HEK293 (cell line): ENCODE measurements around the gene PCSK6.

Experiments used
- CTCF ChIA-PET: fragments of 350-600 bp; formaldehyde crosslinking; extraction: SDS; loops from one replicate; lab custom pipeline; 2021; ENCODE audit warnings: antibody characterized with exemption; lab: Yijun Ruan, JAX
- POLR2A ChIA-PET: fragments of 300-600 bp; formaldehyde crosslinking; extraction: SDS; loops from one replicate; lab custom pipeline; 2020; ENCODE audit warnings: antibody characterized with exemption, inconsistent platforms; lab: Yijun Ruan, JAX
- H3K27ac ChIP-seq: fragments of 200-500 bp; sonication (Bioruptor generic); 2 replicates; pipeline ENCODE4 v1.5.1; 2014; ENCODE audit warnings: low read depth, low read length, control low read depth, inconsistent platforms; ENCODE audit errors: extremely low read depth
- H3K36me3 ChIP-seq, 2 experiments: fragments of 200-500 bp in 1 of 2; sonication (Bioruptor generic) in 1 of 2; 1 replicate in 1 of 2; 2 replicates in 1 of 2; pipeline ENCODE4 v1.5.1; 2014 to 2017; ENCODE audit warnings: inconsistent platforms in 2 of 2, low read length in 2 of 2; ENCODE audit not compliant: control insufficient read depth in 2 of 2, insufficient read depth in 1 of 2
- H3K4me1 ChIP-seq: fragments of 200-500 bp; sonication (Bioruptor generic); 2 replicates; pipeline ENCODE4 v1.5.1; 2014; ENCODE audit warnings: mild to moderate bottlenecking, low read length, inconsistent platforms; ENCODE audit not compliant: control insufficient read depth, insufficient read depth
- H3K4me3 ChIP-seq: 2 replicates; pipeline ENCODE4 v1.5.1; 2011; ENCODE audit warnings: low read depth, mild to moderate bottlenecking, control low read depth, low read length, moderate library complexity
- H3K9me3 ChIP-seq: fragments of 200-500 bp; sonication (Bioruptor generic); 2 replicates; pipeline ENCODE4 v1.5.1; 2014; ENCODE audit warnings: low read depth, low read length, inconsistent platforms; ENCODE audit not compliant: control insufficient read depth, insufficient read depth
- BCL11A ChIP-seq: fragments of 450-650 bp; formaldehyde crosslinking; IDR thresholded peaks from 2 replicates; pipeline ENCODE4 v1.5.1; 2016; ENCODE audit warnings: low read depth, missing biosample characterization, missing genetic modification characterization
- OSR2 ChIP-seq: fragments of 450-650 bp; formaldehyde crosslinking; IDR thresholded peaks from 2 replicates; pipeline ENCODE4 v1.5.1; 2016; ENCODE audit warnings: missing biosample characterization, missing genetic modification characterization
- TSHZ1 ChIP-seq: fragments of 450-650 bp; formaldehyde crosslinking; IDR thresholded peaks from 2 replicates; pipeline ENCODE4 v1.5.1; 2016; ENCODE audit warnings: missing biosample characterization, missing genetic modification characterization, borderline replicate concordance
- ZBTB17 ChIP-seq: fragments of 450-650 bp; formaldehyde crosslinking; IDR thresholded peaks from 2 replicates; pipeline ENCODE4 v1.5.1; 2016; ENCODE audit warnings: missing biosample characterization, missing genetic modification characterization
- ZNF132 ChIP-seq: fragments of 450-650 bp; formaldehyde crosslinking; IDR thresholded peaks from 2 replicates; pipeline ENCODE4 v1.5.1; 2017; ENCODE audit warnings: missing biosample characterization, missing genetic modification characterization, borderline replicate concordance
- ZNF140 ChIP-seq: fragments of 450-650 bp; formaldehyde crosslinking; IDR thresholded peaks from 2 replicates; pipeline ENCODE4 v1.5.1; 2016; ENCODE audit warnings: missing biosample characterization, missing genetic modification characterization
- ZNF18 ChIP-seq: fragments of 450-650 bp; formaldehyde crosslinking; IDR thresholded peaks from 2 replicates; pipeline ENCODE4 v1.5.1; 2016; ENCODE audit warnings: missing biosample characterization, missing genetic modification characterization
- ZNF266 ChIP-seq: fragments of 450-650 bp; formaldehyde crosslinking; IDR thresholded peaks from 2 replicates; pipeline ENCODE4 v1.5.1; 2016; ENCODE audit warnings: missing biosample characterization, missing genetic modification characterization, low read depth
- ZNF311 ChIP-seq: fragments of 450-650 bp; formaldehyde crosslinking; IDR thresholded peaks from 2 replicates; pipeline ENCODE4 v1.5.1; 2017; ENCODE audit warnings: missing biosample characterization, missing genetic modification characterization, borderline replicate concordance
- ZNF501 ChIP-seq: fragments of 450-650 bp; formaldehyde crosslinking; IDR thresholded peaks from 2 replicates; pipeline ENCODE4 v1.5.1; 2016; ENCODE audit warnings: missing biosample characterization, missing genetic modification characterization
- ZNF510 ChIP-seq: fragments of 450-650 bp; formaldehyde crosslinking; IDR thresholded peaks from 2 replicates; pipeline ENCODE4 v1.5.1; 2018; ENCODE audit warnings: mild to moderate bottlenecking, missing genetic modification characterization, missing biosample characterization; ENCODE audit not compliant: insufficient replicate concordance
- ZNF514 ChIP-seq: fragments of 450-650 bp; formaldehyde crosslinking; IDR thresholded peaks from 2 replicates; pipeline ENCODE4 v1.5.1; 2016; ENCODE audit warnings: missing biosample characterization, missing genetic modification characterization
- ZNF518A ChIP-seq: fragments of 450-650 bp; formaldehyde crosslinking; conservative IDR thresholded peaks from 2 replicates; pipeline ENCODE4 v1.5.1; 2016; ENCODE audit warnings: low read depth, missing biosample characterization, missing genetic modification characterization
- ZNF521 ChIP-seq: fragments of 450-650 bp; formaldehyde crosslinking; IDR thresholded peaks from 2 replicates; pipeline ENCODE4 v1.5.1; 2017; ENCODE audit warnings: missing biosample characterization, mild to moderate bottlenecking, missing genetic modification characterization
- ZNF580 ChIP-seq: fragments of 450-650 bp; formaldehyde crosslinking; IDR thresholded peaks from 2 replicates; pipeline ENCODE4 v1.5.1; 2016; ENCODE audit warnings: missing biosample characterization, missing genetic modification characterization
- ZNF670 ChIP-seq: fragments of 450-650 bp; formaldehyde crosslinking; IDR thresholded peaks from 2 replicates; pipeline ENCODE4 v1.5.1; 2016; ENCODE audit warnings: missing biosample characterization, missing genetic modification characterization, low read depth

PCSK6 gene

GRCh38 chr15:101534376-101534970 lies 45.0 kb upstream of the PCSK6 start (continued):
- no peak for TF ChIP-seq ZNF18
- TF ChIP-seq ZNF670, result no peak

- Histone ChIP-seq H3K27ac (no peak overlapping the region), H3K36me3 (no peaks in the 10 kb centered on the region)
- CTCF ChIA-PET, result interaction anchor here (0.7 to 1.1 kb wide), 2 partner anchors 104 to 155 kb away, joined by 3 read pairs; no protein-coding TSS in a partner anchor
- no peak for TF ChIP-seq ZNF501 (tag by site-specific recombination)
- TF ChIP-seq BCL11A, result no peak
- TF ChIP-seq, all 188 proteins: peak for 0
- H3K9me3 ChIP-seq, result no peaks in the 10 kb centered on the region
- POLR2A ChIA-PET, result interaction anchor here (1.0 kb wide), 1 partner anchor 11 kb away, joined by 3 read pairs; no protein-coding TSS in a partner anchor
- H3K4me1 ChIP-seq, result no peaks in the 10 kb centered on the region
- no peak overlapping the region for H3K4me3 ChIP-seq
These were observed 44.0 kb upstream of the PCSK6 start for GRCh38 chr15:101533371-101534140.

GRCh38 chr15:101532865-101533264 lies 43.4 kb upstream of the PCSK6 start:
- Histone ChIP-seq H3K4me3 (no peak overlapping the region), H3K4me1 (no peaks in the 10 kb centered on the region), H3K36me3 (no peaks in the 10 kb centered on the region), H3K27ac (no peak overlapping the region), H3K9me3 (no peaks in the 10 kb centered on the region)
- TF ChIP-seq ZBTB17 (tag by site-specific recombination) (peak; percentile 79), ZNF518A (tag by site-specific recombination) (no peak), ZNF266 (tag by site-specific recombination) (no peak)
- POLR2A ChIA-PET, result no interaction called here
- CTCF ChIA-PET, result no interaction called here

GRCh38 chr15:101531170-101531569 lies 41.7 kb upstream of the PCSK6 start:
- ChIA-PET CTCF (no interaction called here), POLR2A (no interaction called here)
- no peak for TF ChIP-seq ZNF140 (tag by site-specific recombination)
- no peak for TF ChIP-seq ZNF521 (tag by site-specific recombination)
- no peak for TF ChIP-seq ZNF514 (tag by site-specific recombination)
- no peak for TF ChIP-seq ZNF132 (tag by site-specific recombination)
- no peak for TF ChIP-seq TSHZ1
- TF ChIP-seq OSR2 (tag by site-specific recombination), result no peak
- no peak for TF ChIP-seq ZNF510 (tag by site-specific recombination)
- no peak for TF ChIP-seq ZNF580 (tag by site-specific recombination)
- TF ChIP-seq ZNF311, result no peak

More at GRCh38 chr15:101531170-101531569, 41.7 kb upstream of the PCSK6 start:
- Histone ChIP-seq H3K36me3 (no peaks in the 10 kb centered on the region), H3K4me3 (no peak overlapping the region), H3K27ac (no peak overlapping the region), H3K9me3 (no peaks in the 10 kb centered on the region), H3K4me1 (no peaks in the 10 kb centered on the region)
